Spleen (tissue), 11 donors: ENCODE data around the gene MYO18B. TPM values are rescaled to one million over a fixed set of nuclear protein-coding genes. Genes with fewer than 3 reads are reported as not detected.

ENCODE experiments used
- DNase-seq: peaks from one replicate; pipeline ENCODE4 v3.0.0-alpha.2; 2020
- H3K27ac ChIP-seq, 8 donors: fragments of 200-600 bp; sonication (generic) in 7 of 8; 1 replicate in 4 of 8; 2 replicates in 4 of 8; pipeline versions ENCODE4 v1.5.0 to v1.8.0; 2016 to 2021; ENCODE audit warnings: inconsistent platforms in 4 of 8, mild to moderate bottlenecking in 4 of 8, moderate library complexity in 1 of 8
- H3K27me3 ChIP-seq, 7 donors: fragments of 200-600 bp; sonication (generic) in 6 of 7; replicated peaks in 1 of 7; 1 replicate in 4 of 7; 2 replicates in 3 of 7; pipeline versions ENCODE4 v1.5.0 to v1.8.0; 2016 to 2021; ENCODE audit warnings: inconsistent platforms in 3 of 7, mild to moderate bottlenecking in 1 of 7
- H3K36me3 ChIP-seq, 6 donors: fragments of 200-600 bp; sonication (generic) in 5 of 6; 1 replicate in 4 of 6; 2 replicates in 2 of 6; pipeline versions ENCODE4 v1.5.0 to v1.8.0; 2016 to 2021; ENCODE audit warnings: inconsistent platforms in 2 of 6
- H3K4me1 ChIP-seq, 6 donors: fragments of 200-600 bp; sonication (generic) in 5 of 6; 1 replicate in 3 of 6; 2 replicates in 3 of 6; pipeline versions ENCODE4 v1.5.0 to v1.8.0; 2016 to 2021; ENCODE audit warnings: inconsistent platforms in 3 of 6
- H3K4me3 ChIP-seq, 8 donors: fragments of 200-600 bp; sonication (generic) in 7 of 8; 1 replicate in 4 of 8; 2 replicates in 4 of 8; pipeline versions ENCODE4 v1.5.0 to v1.8.0; 2016 to 2021; ENCODE audit warnings: inconsistent platforms in 4 of 8, mild to moderate bottlenecking in 4 of 8, moderate library complexity in 2 of 8
- H3K9me3 ChIP-seq, 8 donors: fragments of 200-600 bp; sonication (generic) in 7 of 8; 1 replicate in 4 of 8; 2 replicates in 4 of 8; pipeline versions ENCODE4 v1.5.0 to v1.8.0; 2016 to 2021; ENCODE audit warnings: inconsistent platforms in 4 of 8
- POLR2A ChIP-seq, 3 donors: fragments of 450-650 bp; IDR thresholded peaks; one replicate each; pipeline ENCODE4 v1.5.1; 2017; ENCODE audit warnings: antibody characterized with exemption in 3 of 3, mild to moderate bottlenecking in 1 of 3
- POLR2AphosphoS5 ChIP-seq, 3 donors: sonication (generic); formaldehyde crosslinking; IDR thresholded peaks; one replicate each; pipeline ENCODE4 v1.5.1; 2017; ENCODE audit warnings: antibody characterized with exemption in 3 of 3
- WGBS, 5 donors: extraction: QIAGEN DNeasy Blood & Tissue Kit in 3 of 5; methylation state at CpG; one replicate each; pipeline versions ENCODE4 v1.1.5 to v1.1.7; 2013 to 2018; 5-methylcytosine and 5-hydroxymethylcytosine counted together
- intact Hi-C: fragments of 100-400 bp; cut with DNase I; formaldehyde crosslinking; loops from one replicate; pipeline ENCODE4 v1.15.0; 2023; ENCODE audit warnings: low total_unique reads
- polyA plus RNA-seq, 3 donors: library from polyadenylated mRNA; stranded (reverse); fragments of 200-250 nt; gene quantifications; one replicate each; pipeline ENCODE4 v1.2.1, GENCODE V29; 2013
- total RNA-seq, 7 donors: library from RNA; depleted of rRNA in 3 of 7; stranded (reverse); fragments of >200 nt in 3 of 7; fragmentation: NEBNext Ultra II Directional in 4 of 7; extraction: Animal tissue kit (Norgen Biotek cat#: 25700) in 4 of 7; gene quantifications; one replicate each; pipeline versions ENCODE4 v1.1.0 to v1.2.1, GENCODE V29; 2016 to 2021
- TF ChIP-seq, protein P1 (sequence below), 11 experiments: fragments of 200-600 bp in 7 of 11; fragments of 450-650 bp in 4 of 11; sonication (generic) in 4 of 11; IDR thresholded peaks in 8 of 11; conservative IDR thresholded peaks in 3 of 11; 1 replicate in 7 of 11; 2 replicates in 4 of 11; pipeline versions ENCODE4 v1.4.0 to v1.8.0; 2016 to 2021; ENCODE audit warnings: antibody characterized with exemption in 11 of 11, inconsistent platforms in 4 of 11, mild to moderate bottlenecking in 1 of 11
- donor health status: healthy with polysubstance abuse.
- donor health status: DM: no; HTN: no; CAD: no; lungs with moderate emphysema.
- donor health status: DM: no; HTN: no; CAD: no.
- donor health status: Bipolar disorder and iron deficiency.
- donor health status: healthy.
- donor health status: DM: no; HTN: no; CAD: no.
- donor health status: DM: yes; HTN: yes; CAD: no.

MYO18B gene
- total and polyA plus RNA-seq, 10 donors = under 0.01 to 0.79 (median 0.12) TPM

GRCh38 chr22:25959818-25960774 lies 218.1 kb downstream of the MYO18B start:
- Histone ChIP-seq H3K9me3 (peaks cover 0 to 6% (median 0%) of the 10 kb centered on the region in 8 donors), H3K27ac (no peak overlapping the region), H3K36me3 (no peaks in the 10 kb centered on the region), H3K4me3 (no peak overlapping the region), H3K27me3 (peaks cover 0 to 34% (median 0%) of the 10 kb centered on the region in 7 donors), H3K4me1 (no peaks in the 10 kb centered on the region)
- intact Hi-C loops = no loop called here
- no peak for TF ChIP-seq POLR2A (IDR thresholded peaks at IDR 0.05)
- TF ChIP-seq, protein P1, sequence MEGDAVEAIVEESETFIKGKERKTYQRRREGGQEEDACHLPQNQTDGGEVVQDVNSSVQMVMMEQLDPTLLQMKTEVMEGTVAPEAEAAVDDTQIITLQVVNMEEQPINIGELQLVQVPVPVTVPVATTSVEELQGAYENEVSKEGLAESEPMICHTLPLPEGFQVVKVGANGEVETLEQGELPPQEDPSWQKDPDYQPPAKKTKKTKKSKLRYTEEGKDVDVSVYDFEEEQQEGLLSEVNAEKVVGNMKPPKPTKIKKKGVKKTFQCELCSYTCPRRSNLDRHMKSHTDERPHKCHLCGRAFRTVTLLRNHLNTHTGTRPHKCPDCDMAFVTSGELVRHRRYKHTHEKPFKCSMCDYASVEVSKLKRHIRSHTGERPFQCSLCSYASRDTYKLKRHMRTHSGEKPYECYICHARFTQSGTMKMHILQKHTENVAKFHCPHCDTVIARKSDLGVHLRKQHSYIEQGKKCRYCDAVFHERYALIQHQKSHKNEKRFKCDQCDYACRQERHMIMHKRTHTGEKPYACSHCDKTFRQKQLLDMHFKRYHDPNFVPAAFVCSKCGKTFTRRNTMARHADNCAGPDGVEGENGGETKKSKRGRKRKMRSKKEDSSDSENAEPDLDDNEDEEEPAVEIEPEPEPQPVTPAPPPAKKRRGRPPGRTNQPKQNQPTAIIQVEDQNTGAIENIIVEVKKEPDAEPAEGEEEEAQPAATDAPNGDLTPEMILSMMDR (IDR thresholded peaks at IDR 0.05 in 8 of 11, conservative IDR thresholded peaks at IDR 0.05 in 3 of 11) = no peak
- TF ChIP-seq POLR2AphosphoS5 (IDR thresholded peaks at IDR 0.05) = no peak
- 63 to 78% (median 73%) methylated on average over 12 of the region's 12 CpGs for WGBS, 5 donors
- DNase-seq = no peak

DNA sequence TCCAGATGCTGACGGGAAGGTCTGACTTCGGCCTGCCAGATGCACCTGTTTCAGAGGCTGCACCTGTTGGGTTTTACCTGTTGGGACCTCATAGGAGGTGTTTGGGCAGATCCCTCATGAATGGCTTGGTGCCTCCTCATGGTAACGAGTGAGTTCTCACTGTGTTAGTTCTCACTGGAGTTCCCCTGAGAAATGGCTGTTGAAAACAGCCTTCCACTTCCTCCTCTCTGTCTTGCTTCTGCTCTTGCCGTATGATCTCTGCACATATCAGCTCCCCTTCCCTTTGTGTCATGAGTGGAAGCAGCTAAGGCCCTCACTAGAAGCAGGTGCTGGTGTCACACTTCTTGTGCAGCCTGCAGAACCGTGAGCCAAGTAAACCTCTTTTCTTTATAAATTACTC lies 219.7 kb downstream of the MYO18B start:
- Histone ChIP-seq H3K9me3 (peaks cover 0 to 6% (median 0%) of the 10 kb centered on the region in 8 donors), H3K27ac (no peak overlapping the region), H3K4me1 (no peaks in the 10 kb centered on the region), H3K4me3 (no peak overlapping the region), H3K27me3 (peaks cover 0 to 41% (median 5%) of the 10 kb centered on the region in 7 donors), H3K36me3 (no peaks in the 10 kb centered on the region)
- 47 to 67% (median 57%) methylated on average over 5 of the region's 5 CpGs for WGBS, 5 donors
- DNase-seq = no peak
- intact Hi-C loops = no loop called here
- TF ChIP-seq POLR2AphosphoS5 (IDR thresholded peaks at IDR 0.05) = no peak
- no peak for TF ChIP-seq POLR2A (IDR thresholded peaks at IDR 0.05)
- TF ChIP-seq, protein P1 (IDR thresholded peaks at IDR 0.05 in 8 of 11, conservative IDR thresholded peaks at IDR 0.05 in 3 of 11) = no peak

DNA sequence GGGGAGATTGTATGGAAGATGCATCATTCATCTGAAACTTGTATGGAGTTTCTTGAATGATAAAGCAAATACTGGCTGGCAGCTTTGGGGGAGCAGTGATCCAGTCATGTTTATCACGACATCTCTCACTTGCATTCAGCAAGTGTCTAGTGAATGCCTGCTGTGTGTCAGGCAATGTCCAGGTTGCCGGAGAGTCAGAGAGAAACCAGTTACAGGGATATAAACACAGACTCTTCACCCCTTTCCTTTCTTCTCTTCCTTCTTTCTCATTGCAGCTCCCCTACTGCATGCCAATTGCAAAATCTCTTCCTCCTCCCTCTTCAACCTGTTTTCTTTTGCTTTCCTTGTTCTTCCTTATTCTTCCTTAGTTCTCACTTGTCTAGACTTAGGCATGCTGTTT lies 220.7 kb downstream of the MYO18B start:
- peaks cover 0 to 44% (median 5%) of the 10 kb centered on the region in 7 donors for H3K27me3 ChIP-seq
- no peaks in the 10 kb centered on the region for H3K4me1 ChIP-seq
- H3K4me3 ChIP-seq = no peak overlapping the region
- H3K27ac ChIP-seq = no peak overlapping the region
- peaks cover 0 to 6% (median 0%) of the 10 kb centered on the region in 8 donors for H3K9me3 ChIP-seq
- no peak for DNase-seq
- intact Hi-C loops = no loop called here
- TF ChIP-seq POLR2AphosphoS5 (IDR thresholded peaks at IDR 0.05) (no peak), POLR2A (IDR thresholded peaks at IDR 0.05) (no peak)
- TF ChIP-seq, protein P1 (IDR thresholded peaks at IDR 0.05 in 8 of 11, conservative IDR thresholded peaks at IDR 0.05 in 3 of 11) = no peak
- WGBS, 5 donors = 82 to 92% (median 88%) methylated on average over 2 of the region's 2 CpGs
- no peaks in the 10 kb centered on the region for H3K36me3 ChIP-seq
